Measurements from ENCODE around the gene MYO3B. TPM values are rescaled to one million over a fixed set of nuclear protein-coding genes. Genes with fewer than 3 reads are reported as not detected.

The MYO3B gene
- total RNA-seq, 2 donors from 2014 or later, result 2.0 to 4.7 TPM

DNA sequence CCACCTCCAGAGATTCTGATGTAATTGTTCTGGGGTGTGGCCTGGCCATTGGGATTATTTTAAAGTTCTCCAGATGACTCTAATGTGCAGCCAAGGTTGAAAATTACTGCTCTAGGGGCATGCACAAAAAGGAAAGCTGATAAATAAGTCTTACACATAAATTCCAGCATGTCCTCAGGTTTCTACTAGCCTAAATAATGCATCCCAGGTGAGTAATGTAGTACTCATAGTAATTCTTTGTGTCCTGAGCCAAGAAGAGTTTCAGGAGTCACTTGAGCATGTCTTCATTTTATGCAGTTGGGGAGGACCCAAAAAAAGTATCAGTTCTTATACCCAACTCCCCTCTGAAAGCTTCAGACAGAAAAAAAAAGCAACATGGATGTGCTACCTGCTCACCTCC, 407.1 kb downstream of the MYO3B start:
- no peak for TF ChIP-seq POLR2A (IDR thresholded peaks at IDR 0.05)
- TF ChIP-seq, protein P1, sequence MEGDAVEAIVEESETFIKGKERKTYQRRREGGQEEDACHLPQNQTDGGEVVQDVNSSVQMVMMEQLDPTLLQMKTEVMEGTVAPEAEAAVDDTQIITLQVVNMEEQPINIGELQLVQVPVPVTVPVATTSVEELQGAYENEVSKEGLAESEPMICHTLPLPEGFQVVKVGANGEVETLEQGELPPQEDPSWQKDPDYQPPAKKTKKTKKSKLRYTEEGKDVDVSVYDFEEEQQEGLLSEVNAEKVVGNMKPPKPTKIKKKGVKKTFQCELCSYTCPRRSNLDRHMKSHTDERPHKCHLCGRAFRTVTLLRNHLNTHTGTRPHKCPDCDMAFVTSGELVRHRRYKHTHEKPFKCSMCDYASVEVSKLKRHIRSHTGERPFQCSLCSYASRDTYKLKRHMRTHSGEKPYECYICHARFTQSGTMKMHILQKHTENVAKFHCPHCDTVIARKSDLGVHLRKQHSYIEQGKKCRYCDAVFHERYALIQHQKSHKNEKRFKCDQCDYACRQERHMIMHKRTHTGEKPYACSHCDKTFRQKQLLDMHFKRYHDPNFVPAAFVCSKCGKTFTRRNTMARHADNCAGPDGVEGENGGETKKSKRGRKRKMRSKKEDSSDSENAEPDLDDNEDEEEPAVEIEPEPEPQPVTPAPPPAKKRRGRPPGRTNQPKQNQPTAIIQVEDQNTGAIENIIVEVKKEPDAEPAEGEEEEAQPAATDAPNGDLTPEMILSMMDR (IDR thresholded peaks at IDR 0.05), result no peak
- H3K27me3 ChIP-seq, result no peaks in the 10 kb centered on the region
- H3K36me3 ChIP-seq (replicated peaks in 1 of 2; ENCODE audit: insufficient read depth in 1 of 2, low read depth in 2 of 2), result no peaks in the 10 kb centered on the region
- intact Hi-C loops (cut with DNase I), result no loop called here
- no peaks in the 10 kb centered on the region for H3K4me1 ChIP-seq
- ATAC-seq, result no peak
- DNase-seq, result no peak
- no peak overlapping the region for H3K27ac ChIP-seq
- H3K4me3 ChIP-seq, result no peak overlapping the region
- H3K9me3 ChIP-seq, result no peaks in the 10 kb centered on the region

GRCh38 chr2:170586571-170587095, 408.7 kb downstream of the MYO3B start:
- Histone ChIP-seq H3K9me3 (no peaks in the 10 kb centered on the region), H3K27ac (no peak overlapping the region), H3K4me1 (no peaks in the 10 kb centered on the region), H3K4me3 (no peak overlapping the region), H3K27me3 (no peaks in the 10 kb centered on the region), H3K36me3 (replicated peaks in 1 of 2; ENCODE audit: insufficient read depth in 1 of 2, low read depth in 2 of 2) (no peaks in the 10 kb centered on the region)
- TF ChIP-seq POLR2A (IDR thresholded peaks at IDR 0.05), result no peak
- TF ChIP-seq, protein P1 (IDR thresholded peaks at IDR 0.05), result no peak
- intact Hi-C loops (cut with DNase I), result no loop called here
- DNase-seq (no peak), ATAC-seq (no peak)
- WGBS, 2 donors, result 24 to 33% methylated on average over 2 of the region's 2 CpGs

GRCh38 chr2:170587117-170587516, 409.2 kb downstream of the MYO3B start:
- 52 to 60% methylated on average over 2 of the region's 2 CpGs for WGBS, 2 donors
- Histone ChIP-seq H3K4me1 (no peaks in the 10 kb centered on the region), H3K27ac (no peak overlapping the region), H3K27me3 (no peaks in the 10 kb centered on the region), H3K9me3 (no peaks in the 10 kb centered on the region), H3K4me3 (no peak overlapping the region), H3K36me3 (replicated peaks in 1 of 2; ENCODE audit: insufficient read depth in 1 of 2, low read depth in 2 of 2) (no peaks in the 10 kb centered on the region)
- intact Hi-C loops (cut with DNase I), result no loop called here
- TF ChIP-seq POLR2A (IDR thresholded peaks at IDR 0.05), result no peak
- TF ChIP-seq, protein P1 (IDR thresholded peaks at IDR 0.05), result no peak
- ATAC-seq, result no peak
- DNase-seq, result no peak

- 82 to 83% methylated on average over 2 of the region's 2 CpGs for WGBS, 2 donors
- intact Hi-C loops (cut with DNase I), result no loop called here
- ATAC-seq (no peak), DNase-seq (no peak)
- no peak overlapping the region for H3K4me3 ChIP-seq
- no peak for TF ChIP-seq POLR2A (IDR thresholded peaks at IDR 0.05)
- TF ChIP-seq, protein P1 (IDR thresholded peaks at IDR 0.05), result no peak
- H3K36me3 ChIP-seq (replicated peaks in 1 of 2; ENCODE audit: insufficient read depth in 1 of 2, low read depth in 2 of 2), result no peaks in the 10 kb centered on the region
- H3K4me1 ChIP-seq, result no peaks in the 10 kb centered on the region
- H3K9me3 ChIP-seq, result no peaks in the 10 kb centered on the region
- no peak overlapping the region for H3K27ac ChIP-seq
- no peaks in the 10 kb centered on the region for H3K27me3 ChIP-seq
Measured at GRCh38 chr2:170587922-170588321, 410.0 kb downstream of the MYO3B start.

GRCh38 chr2:170588729-170589128, 410.8 kb downstream of the MYO3B start:
- no peak overlapping the region for H3K27ac ChIP-seq
- TF ChIP-seq POLR2A (IDR thresholded peaks at IDR 0.05), result no peak
- TF ChIP-seq, protein P1 (IDR thresholded peaks at IDR 0.05), result no peak
- ATAC-seq, result no peak
- DNase-seq, result no peak
- H3K36me3 ChIP-seq (replicated peaks in 1 of 2; ENCODE audit: insufficient read depth in 1 of 2, low read depth in 2 of 2), result no peaks in the 10 kb centered on the region
- no peaks in the 10 kb centered on the region for H3K4me1 ChIP-seq
- no peaks in the 10 kb centered on the region for H3K27me3 ChIP-seq
- intact Hi-C loops (cut with DNase I), result no loop called here
- H3K9me3 ChIP-seq, result no peaks in the 10 kb centered on the region
- 56% methylated on average over 2 of the region's 2 CpGs for WGBS, 2 donors
- H3K4me3 ChIP-seq, result no peak overlapping the region

All from body of pancreas (tissue), 4 donors.